HG03097 (cell line): ENCODE measurements around the gene SSR1.

Source experiments
- ATAC-seq: cut with Tn5 transposase; IDR thresholded peaks from one replicate; pipeline ENCODE4 v1.9.1; 2021; ENCODE audit not compliant: unreplicated experiment, low FRiP score

SSR1 gene

DNA sequence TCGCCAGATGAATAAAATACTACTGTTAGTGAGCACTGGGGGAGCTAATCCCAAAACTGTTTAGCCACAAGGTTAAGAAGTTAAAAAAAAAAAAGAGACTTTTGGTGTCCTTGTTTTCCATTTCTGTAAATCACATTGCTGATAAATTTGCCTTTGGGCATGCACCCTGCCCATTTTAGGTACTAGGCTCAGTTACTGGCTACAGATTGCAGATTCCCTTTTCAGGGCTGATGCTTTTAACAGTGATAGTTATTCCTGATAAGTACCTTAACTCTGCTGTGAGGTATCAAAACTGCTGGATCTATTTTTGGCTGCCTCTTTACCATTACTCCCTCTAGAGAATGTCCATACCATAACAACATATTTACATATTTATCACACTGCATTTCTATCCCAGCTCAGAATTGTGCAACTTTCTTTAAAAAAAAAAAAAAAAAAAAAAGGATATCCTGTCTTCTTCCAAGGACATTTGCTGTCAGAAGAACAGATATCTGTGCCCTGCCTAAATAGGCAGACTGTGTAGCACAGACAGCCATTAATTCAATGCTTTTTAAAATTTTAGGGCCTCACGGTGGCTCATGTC is 94.5 kb downstream of the SSR1 start:
- no peak for ATAC-seq
